Measurements from ENCODE around the gene SSH2.
"Not testable (repeated sequence)": the region's sequence is repeated elsewhere in the genome, so short reads cannot be mapped to it uniquely, and the experiment has no call there.

The SSH2 gene

DNA sequence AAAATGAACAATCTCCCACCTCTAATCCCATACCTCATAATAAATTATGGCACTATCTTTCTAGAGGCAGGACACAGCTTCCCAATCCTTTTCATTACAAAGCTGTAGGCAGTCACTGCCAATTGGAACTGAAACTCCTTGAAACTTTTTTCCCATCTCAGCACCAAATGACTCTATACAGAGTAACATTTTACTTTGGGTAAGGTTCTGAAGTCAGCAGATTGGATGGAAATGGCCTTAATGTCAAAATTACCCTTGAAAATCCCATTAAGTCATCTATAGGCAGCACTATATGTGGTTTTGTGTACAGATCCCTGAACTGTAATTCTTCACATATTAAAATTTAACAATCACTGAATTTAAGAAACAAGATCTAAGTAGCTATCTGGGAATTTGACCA, 277.1 kb downstream of the SSH2 start:
- DNase-seq = no peak

DNA sequence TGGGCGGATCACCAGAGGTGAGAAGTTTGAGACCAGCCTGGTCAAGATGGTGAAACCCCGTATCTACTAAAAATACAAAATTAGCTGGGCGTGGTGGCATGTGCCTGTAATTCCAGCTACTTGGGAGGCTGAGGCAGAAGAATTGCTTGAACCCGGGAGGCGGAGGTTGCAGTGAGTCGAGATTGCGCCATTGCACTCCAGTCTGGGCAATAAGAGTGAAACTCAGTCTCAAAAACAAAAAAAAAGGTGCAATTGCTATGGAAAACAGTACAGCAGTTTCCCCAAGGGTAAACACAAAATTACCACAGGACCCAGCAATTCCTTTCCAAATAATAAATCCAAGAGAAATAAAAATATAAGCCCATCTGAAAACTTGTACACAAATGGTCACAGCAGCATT, 278.1 kb downstream of the SSH2 start:
- DNase-seq = not testable (repeated sequence)

DNA sequence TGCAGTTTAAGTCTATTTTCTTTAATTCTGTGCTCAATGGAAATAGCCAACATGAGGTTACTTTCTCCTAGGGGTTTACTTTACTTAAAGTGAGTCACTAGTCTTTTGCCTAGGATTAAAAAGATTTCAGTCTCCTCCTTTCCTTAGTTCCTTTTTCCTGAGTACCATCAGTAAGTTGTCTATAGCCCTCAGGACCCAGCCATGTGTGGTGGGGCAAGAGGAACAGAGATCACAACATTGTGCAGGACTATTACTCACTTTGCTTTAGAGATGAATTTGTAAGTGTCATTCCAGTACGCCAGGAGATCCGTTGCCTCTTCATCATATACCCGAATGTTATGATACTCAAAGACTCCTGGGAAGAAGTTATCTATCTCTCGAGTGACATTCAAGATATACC, 279.6 kb downstream of the SSH2 start:
- no peak for DNase-seq

DNA sequence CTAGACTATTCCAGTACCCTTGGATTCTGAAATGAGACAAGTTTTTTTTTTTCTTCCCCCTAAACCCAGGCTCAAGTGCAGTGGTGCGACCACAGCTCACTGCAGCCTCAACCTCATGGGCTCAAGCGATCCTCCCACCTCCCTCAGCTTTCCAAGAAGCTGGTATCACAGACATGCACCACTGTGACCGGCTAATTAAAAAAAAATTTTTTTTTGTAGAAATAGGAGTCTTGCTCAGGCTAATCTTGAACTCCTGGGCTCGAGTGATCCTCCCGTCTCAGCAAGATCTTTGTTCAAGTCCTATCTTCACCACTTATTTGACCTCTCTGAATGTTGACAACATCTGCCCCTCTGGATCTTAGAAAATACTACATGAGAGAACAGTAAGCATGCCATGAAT, 280.7 kb downstream of the SSH2 start:
- DNase-seq = no peak

- DNase-seq = no peak
Measured at GRCh38 chr17:29648005-29648404, 282.0 kb downstream of the SSH2 start.

GRCh38 chr17:29645515-29646051, 284.4 kb downstream of the SSH2 start:
- DNase-seq = no peak

- DNase-seq = no peak
Measured at GRCh38 chr17:29643817-29644160, 286.2 kb downstream of the SSH2 start.

DNA sequence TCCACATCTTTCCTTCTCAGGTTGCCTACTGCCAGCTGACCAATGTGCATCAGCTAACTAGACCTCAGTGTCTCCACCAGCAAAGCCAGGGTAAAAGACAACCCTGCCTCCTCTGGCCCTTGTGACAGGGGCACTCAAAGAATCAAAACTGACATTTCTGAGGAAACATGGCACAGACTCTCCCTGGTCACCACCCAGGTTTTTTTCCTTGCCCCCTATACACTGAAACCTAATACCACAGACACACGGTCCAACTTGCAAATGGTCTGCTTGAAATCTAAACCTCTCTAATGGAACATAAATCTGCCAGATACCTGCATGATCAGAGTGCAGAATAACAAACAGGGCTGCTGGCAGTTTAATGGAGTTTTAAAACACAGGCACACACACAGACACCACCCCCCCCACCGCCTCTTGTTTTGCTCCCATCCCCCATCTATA, 287.8 kb downstream of the SSH2 start:
- DNase-seq = no peak

DNA sequence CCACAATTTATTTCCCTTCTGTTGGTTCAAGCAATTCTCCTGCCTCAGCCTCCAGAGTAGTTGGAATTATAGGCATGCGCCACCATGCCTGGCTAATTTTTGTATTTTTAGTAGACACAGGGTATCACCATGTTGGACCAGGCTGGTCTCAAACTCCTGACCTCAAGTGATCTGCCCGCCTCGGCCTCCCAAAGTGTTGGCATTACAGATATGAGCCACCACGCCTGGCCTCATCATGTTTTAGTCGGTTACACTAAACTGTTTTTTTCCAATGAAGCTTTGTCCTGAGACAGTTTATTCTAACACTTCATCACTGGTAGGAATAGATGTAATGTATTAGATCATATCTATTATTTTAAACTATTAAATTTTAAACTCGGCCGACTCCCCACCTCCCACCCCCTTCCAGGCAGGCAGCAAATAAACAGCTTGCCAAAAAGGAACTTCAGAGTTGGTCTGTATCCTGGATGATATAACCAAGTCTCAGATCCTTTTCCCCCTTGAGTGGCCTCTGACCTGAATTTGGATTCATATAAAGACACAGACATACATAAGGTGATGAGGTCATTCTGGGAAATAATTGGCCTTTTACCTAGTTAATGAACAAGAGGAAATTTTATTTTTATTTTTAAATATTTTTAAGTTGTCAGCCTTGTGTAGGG, 288.9 kb downstream of the SSH2 start:
- no peak for DNase-seq

DNA sequence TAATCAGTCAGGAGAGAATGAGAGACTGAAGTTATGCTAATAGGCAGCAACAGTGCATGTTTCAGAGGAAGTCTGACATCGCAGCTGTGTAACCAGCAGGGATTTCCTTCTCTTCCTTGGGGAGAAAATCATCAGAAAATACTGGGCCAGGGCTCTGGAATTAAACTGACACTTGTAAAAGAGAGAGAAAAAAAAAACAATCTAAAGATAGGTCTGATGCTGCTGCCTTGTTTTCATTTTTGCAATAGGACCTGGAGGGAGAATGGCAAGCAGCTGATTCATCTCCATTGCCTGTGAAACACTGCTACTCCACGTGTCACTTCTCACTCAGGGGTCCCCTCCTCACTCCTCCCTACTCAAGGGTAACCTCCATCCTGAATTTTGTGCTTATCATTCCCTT, 289.6 kb downstream of the SSH2 start:
- DNase-seq = no peak

GRCh38 chr17:29633886-29634285, 296.1 kb downstream of the SSH2 start:
- DNase-seq = no peak

DNA sequence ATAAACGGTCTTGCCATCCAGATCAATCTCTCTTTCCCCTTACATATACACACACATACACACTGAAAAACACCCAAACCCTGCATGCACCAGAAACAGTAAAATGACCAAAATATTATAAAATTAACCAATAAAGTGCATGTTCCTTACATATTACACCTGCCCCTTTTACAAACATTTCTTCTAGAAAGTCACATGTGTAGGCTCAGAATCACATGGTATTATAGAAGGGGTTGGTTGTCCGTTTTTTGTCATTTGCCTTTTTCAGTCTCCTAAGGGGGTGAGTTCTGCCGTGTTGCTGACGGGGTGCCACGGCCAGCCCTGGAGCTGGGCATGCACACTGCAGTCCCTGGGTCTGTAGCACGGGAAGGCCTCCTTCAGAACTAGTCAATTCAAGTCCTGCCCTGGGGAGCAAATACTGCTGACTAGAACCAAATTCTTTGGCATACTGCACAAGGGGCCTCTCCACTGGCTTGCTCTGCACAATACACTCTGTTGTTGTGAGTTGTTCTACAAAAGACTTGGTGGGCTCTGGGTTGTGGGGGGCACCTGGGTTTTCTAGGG, 299.3 kb downstream of the SSH2 start:
- DNase-seq = no peak

DNA sequence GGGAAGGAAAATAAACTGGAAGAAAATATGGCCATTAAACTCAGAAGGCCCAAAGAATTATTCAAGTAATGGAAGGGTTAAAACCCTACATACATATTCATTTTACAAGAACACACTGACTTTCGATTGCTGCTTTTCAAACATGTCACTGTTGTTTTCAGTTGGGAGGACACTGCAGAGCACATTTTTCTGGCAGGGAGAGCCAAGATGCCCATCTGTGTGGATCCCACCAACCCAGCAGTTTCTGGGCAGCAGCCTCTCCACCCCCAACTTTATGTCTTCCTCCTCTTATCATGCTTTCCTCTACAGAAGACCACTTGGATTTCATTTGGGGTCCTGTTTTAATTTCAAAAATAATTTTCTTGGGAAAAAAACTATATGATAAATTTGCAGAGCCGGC, 300.2 kb downstream of the SSH2 start:
- DNase-seq = no peak

DNA sequence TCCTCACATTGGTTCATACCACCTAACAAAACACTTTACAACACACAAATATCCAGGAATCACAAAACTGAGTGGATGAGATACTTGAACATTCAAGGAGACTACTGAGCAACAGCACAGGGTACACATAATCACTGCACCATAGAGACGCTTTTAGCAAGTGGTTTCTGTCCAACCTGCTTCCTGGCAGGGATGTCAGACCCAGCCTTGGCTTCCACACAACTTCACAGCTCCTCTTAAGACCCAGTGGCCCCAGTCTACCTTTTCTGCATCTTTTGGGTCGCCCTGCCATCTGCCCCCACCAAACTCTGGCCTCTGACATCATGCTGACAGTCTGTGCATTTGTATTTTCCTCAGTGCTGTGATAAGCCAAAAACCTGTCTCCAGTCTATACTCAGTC, 301.4 kb downstream of the SSH2 start:
- DNase-seq = no peak

- DNase-seq = no peak
Measured at GRCh38 chr17:29627951-29628350, 302.1 kb downstream of the SSH2 start.

- DNase-seq = no peak
Measured at GRCh38 chr17:29625037-29625750, 304.8 kb downstream of the SSH2 start.

DNA sequence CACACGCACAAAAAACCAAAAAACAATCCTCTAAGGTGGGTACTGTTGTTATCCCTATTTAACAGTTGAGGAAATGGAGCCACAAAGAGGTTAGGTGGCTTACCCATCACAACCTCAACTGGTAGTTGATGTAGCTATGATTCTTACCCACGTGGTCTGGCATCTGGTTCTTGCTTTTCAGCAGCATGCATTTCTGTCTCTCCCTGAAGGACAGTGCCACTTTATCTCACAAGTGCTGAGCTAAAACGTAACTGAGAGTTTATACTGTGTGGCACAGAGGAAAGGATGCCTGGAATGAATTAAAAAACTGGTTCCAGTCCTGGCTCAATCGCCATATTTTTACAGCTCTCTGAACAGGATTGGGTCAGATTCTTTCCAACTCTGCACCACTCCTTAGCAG, 305.4 kb downstream of the SSH2 start:
- DNase-seq = no peak

GRCh38 chr17:29623283-29623647, 306.8 kb downstream of the SSH2 start:
- no peak for DNase-seq

- no peak for DNase-seq
Measured at GRCh38 chr17:29622337-29623282, 307.4 kb downstream of the SSH2 start, which contains the start of gene CORO6. CORO6 (minus strand) TSS chr17:29622912; CDS start chr17:29621421, 1,491 bp downstream.

DNA sequence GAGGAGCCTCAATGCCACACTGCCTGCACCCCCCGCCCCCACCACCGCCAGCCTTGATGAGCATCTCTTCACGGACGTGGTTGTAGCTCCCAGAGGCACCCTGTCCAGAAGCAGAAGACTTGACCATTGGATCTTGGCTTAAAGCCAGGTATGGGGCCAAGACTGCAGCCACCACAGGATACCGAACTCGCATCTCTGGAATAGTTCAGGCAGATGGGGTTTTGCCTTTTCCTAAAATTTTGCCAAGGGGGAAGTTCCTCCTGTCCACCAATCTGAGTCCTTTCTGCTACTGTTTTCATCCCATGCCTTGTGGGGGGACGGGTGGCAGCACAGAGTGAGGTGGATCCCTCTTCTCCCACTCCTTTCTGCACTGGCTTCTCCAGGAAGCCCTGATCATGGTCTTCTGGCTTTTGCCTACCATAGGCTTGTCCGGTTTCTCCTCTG, 308.3 kb downstream of the SSH2 start:
- no peak for DNase-seq

GRCh38 chr17:29620779-29621500, 309.1 kb downstream of the SSH2 start:
- no peak for DNase-seq

DNA sequence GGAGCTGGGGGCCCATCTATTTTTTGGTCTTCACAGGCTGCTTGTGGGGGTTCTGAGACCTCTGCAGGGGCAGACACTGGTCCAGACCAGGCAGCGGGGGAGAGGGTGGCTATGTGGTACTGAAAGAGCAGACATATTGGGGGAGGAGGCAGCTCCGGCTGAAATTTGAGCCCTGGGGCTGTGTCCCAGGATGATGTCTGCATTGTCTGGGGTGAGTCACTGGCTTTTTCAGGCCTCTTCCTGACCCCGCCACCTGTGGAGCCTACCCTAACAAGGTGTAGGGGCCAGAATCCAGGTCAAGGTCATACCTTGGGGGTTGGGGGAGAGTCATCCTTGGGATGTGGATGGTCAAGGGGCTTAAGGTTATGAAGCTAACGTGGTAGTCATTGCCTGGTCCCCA, 309.8 kb downstream of the SSH2 start:
- DNase-seq = no peak

Measured in NCI-H1930 (cell line).